Epithelial cell of alveolus of lung (primary cell): ENCODE data around the gene MAVS. TPM values are rescaled to one million over a fixed set of nuclear protein-coding genes. Genes with fewer than 3 reads are reported as not detected.

Experiments used
- total RNA-seq: library from RNA; depleted of rRNA; stranded (reverse); fragments of >200 nt; gene quantifications from 2 replicates; pipeline ENCODE4 v1.2.1, GENCODE V29; 2015

MAVS gene
- total RNA-seq: 17.5 and 42.3 TPM in 2 replicates

GRCh38 chr20:3846740-3847428, at the start of gene MAVS:
MAVS (plus strand) TSS chr20:3846834; CDS start chr20:3854625, 7,791 bp downstream.

GRCh38 chr20:3820048-3820900, 26.4 kb upstream of the MAVS start, which contains the start of gene AP5S1:
AP5S1 (plus strand) TSS chr20:3820547; CDS start chr20:3822118, 1,571 bp downstream.

DNA sequence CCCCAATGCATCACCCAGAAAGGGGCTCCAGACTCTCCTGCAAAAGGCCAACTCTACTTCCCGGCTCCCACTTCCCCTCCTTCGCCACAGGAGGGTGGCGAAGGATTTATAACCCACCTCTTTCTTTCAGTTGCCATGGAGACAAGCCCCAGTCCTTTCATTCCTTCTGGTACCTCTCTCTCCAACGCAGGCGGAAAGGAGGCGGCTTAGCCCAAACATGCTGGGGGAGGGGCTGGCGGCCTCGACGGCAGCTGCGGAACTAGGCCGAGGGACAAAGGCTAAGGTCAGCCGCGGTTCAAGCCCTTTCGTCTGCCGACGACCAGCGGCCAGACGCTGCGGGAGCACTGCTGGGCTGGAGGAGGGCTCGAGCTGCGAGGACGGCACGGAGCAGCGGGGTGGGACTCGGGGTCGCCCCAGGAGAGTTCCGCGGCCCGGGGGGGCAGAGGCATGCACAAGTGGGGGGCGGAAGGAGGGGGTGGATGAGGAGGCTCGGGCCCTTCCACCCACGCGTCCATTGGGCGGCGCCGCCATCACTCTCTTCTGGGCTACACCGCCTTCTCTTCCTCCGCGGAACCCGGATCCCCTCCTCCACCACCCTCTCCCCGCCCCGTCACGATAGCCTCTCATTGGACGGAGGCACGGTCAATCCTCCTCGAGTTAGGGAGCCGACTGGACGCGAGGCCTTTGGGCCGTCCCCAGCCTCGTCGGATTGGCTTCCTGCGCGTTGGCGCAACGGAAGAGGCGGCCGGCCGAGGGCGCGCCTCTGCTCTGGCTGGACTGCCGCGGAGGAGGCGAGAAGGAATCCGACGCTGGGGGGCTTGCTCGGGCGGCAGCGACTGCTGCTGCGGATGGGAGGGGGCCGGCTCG, 42.2 kb downstream of the MAVS start, which contains the start of gene PANK2:
PANK2 (plus strand) TSS at position 766 of the 867 bp plus-strand sequence.

Other genes with a start within 250 kb of the MAVS start
- not detected in 2 replicates for gene GFRA4, start 183.4 kb upstream of the MAVS start, total RNA-seq
- 1.7 and 14.5 TPM in 2 replicates for gene ADAM33, start 164.8 kb upstream of the MAVS start, total RNA-seq
- gene SIGLEC1, start 134.2 kb upstream of the MAVS start, total RNA-seq: not detected in 2 replicates
- gene HSPA12B, start 114.1 kb upstream of the MAVS start, total RNA-seq: 0.13 and 0.88 TPM in 2 replicates
- 20.1 and 41.2 TPM in 2 replicates for gene ADISSP, start 79.1 kb upstream of the MAVS start, total RNA-seq
- not detected in 2 replicates for gene SPEF1, start 65.4 kb upstream of the MAVS start, total RNA-seq
- 84.6 and 90.1 TPM in 2 replicates for gene CENPB, start 60.1 kb upstream of the MAVS start, total RNA-seq
- 32.2 and 107 TPM in 2 replicates for gene CDC25B, start 50.5 kb upstream of the MAVS start, total RNA-seq
- 11.8 and 19.9 TPM in 2 replicates for gene AP5S1, start 26.3 kb upstream of the MAVS start, total RNA-seq
- 36.7 and 41.8 TPM in 2 replicates for gene PANK2, start 42.6 kb downstream of the MAVS start, total RNA-seq
- gene RNF24, start 168.7 kb downstream of the MAVS start, total RNA-seq: 30.6 and 91.0 TPM in 2 replicates